SHP77 treated with DMSO at 0.1 percent for 48 hours (cell line): ENCODE measurements around the gene CDH20.

Source experiments
- DNase-seq: peaks from one replicate; lab custom pipeline; 2025; lab: John Stamatoyannopoulos, UW

The CDH20 gene

GRCh38 chr18:61531182-61531581 is 198.0 kb downstream of the CDH20 start:
- DNase-seq = no peak

- DNase-seq = no peak
Measured at GRCh38 chr18:61531891-61532290, 198.7 kb downstream of the CDH20 start.

- DNase-seq = no peak
Measured at GRCh38 chr18:61535401-61535800, 202.2 kb downstream of the CDH20 start.

- DNase-seq = no peak
Measured at GRCh38 chr18:61541673-61542072, 208.4 kb downstream of the CDH20 start.

- no peak for DNase-seq
Measured at GRCh38 chr18:61542596-61542995, 209.4 kb downstream of the CDH20 start.

GRCh38 chr18:61543518-61543917 is 210.3 kb downstream of the CDH20 start:
- no peak for DNase-seq

- no peak for DNase-seq
Measured at GRCh38 chr18:61544178-61544577, 210.9 kb downstream of the CDH20 start.

- no peak for DNase-seq
Measured at GRCh38 chr18:61545281-61546245, 212.3 kb downstream of the CDH20 start.

- DNase-seq = no peak
Measured at GRCh38 chr18:61546590-61546989, 213.4 kb downstream of the CDH20 start.

- no peak for DNase-seq
Measured at GRCh38 chr18:61549416-61549815, 216.2 kb downstream of the CDH20 start.

GRCh38 chr18:61549889-61550288 is 216.7 kb downstream of the CDH20 start:
- DNase-seq = no peak

GRCh38 chr18:61551586-61551985 is 218.4 kb downstream of the CDH20 start:
- DNase-seq = peak; percentile 49

- DNase-seq = no peak
Measured at GRCh38 chr18:61553045-61553659, 219.9 kb downstream of the CDH20 start.

GRCh38 chr18:61554117-61554776 is 221.0 kb downstream of the CDH20 start:
- no peak for DNase-seq

GRCh38 chr18:61554946-61555361 is 221.7 kb downstream of the CDH20 start:
- DNase-seq = no peak

GRCh38 chr18:61556316-61556715 is 223.1 kb downstream of the CDH20 start:
- no peak for DNase-seq

GRCh38 chr18:61556862-61557261 is 223.6 kb downstream of the CDH20 start:
- no peak for DNase-seq

- no peak for DNase-seq
Measured at GRCh38 chr18:61569176-61569892, 236.1 kb downstream of the CDH20 start.

- no peak for DNase-seq
Measured at GRCh38 chr18:61570070-61570469, 236.8 kb downstream of the CDH20 start.

- DNase-seq = no peak
Measured at GRCh38 chr18:61572084-61572655, 238.9 kb downstream of the CDH20 start.

- DNase-seq = no peak
Measured at GRCh38 chr18:61572871-61573270, 239.6 kb downstream of the CDH20 start.

GRCh38 chr18:61574665-61575064 is 241.4 kb downstream of the CDH20 start:
- DNase-seq = no peak
